ENCODE measurements around the gene KDM2B.

KDM2B gene

DNA sequence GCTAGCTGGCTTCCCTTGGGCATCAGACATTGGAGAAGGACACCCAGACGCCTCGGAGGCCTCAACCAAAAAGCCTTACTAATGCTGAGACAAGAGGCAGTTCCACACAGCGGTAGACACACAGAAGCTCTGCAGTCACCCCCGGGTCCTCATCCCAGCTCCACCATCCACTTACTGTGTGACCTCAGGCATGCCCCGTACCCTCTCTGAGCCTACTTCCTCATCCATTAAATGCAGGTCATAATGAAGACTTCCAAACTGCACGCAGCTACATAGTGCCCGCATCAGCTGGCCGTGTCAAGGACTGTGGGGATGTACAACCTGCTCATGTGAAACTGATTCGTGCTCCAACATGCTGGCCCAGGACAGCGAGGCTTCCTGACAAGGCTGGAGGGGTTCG, 72.3 kb downstream of the KDM2B start:
- no peak for DNase-seq (ENCODE audit: extremely low read depth, low read depth)
- TF ChIP-seq, protein P1, sequence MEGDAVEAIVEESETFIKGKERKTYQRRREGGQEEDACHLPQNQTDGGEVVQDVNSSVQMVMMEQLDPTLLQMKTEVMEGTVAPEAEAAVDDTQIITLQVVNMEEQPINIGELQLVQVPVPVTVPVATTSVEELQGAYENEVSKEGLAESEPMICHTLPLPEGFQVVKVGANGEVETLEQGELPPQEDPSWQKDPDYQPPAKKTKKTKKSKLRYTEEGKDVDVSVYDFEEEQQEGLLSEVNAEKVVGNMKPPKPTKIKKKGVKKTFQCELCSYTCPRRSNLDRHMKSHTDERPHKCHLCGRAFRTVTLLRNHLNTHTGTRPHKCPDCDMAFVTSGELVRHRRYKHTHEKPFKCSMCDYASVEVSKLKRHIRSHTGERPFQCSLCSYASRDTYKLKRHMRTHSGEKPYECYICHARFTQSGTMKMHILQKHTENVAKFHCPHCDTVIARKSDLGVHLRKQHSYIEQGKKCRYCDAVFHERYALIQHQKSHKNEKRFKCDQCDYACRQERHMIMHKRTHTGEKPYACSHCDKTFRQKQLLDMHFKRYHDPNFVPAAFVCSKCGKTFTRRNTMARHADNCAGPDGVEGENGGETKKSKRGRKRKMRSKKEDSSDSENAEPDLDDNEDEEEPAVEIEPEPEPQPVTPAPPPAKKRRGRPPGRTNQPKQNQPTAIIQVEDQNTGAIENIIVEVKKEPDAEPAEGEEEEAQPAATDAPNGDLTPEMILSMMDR (IDR thresholded peaks at IDR 0.05; ENCODE audit: low read depth, low read length): no peak

DNA sequence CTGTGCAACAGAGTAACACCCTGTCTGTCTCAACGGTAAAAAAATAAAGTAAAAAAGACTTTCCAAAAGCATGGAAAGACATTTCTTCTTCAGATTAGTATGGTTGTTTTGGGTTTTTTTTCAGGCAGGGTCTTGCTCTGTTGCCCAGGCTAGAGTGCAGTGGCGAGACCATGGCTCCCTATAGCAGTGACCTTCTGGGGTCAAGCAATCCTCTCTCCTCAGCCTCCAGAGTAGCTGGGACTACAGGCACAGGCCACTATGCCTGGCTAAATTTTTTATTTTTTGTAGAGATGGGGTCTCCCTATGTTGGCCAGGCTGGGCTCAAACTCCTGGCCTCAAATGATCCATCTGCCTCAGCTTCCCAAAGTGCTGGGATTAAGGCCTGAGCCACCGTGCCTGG, 72.8 kb downstream of the KDM2B start:
- TF ChIP-seq, protein P1 (IDR thresholded peaks at IDR 0.05; ENCODE audit: low read depth, low read length): no peak
- DNase-seq (ENCODE audit: extremely low read depth, low read depth): no peak

DNA sequence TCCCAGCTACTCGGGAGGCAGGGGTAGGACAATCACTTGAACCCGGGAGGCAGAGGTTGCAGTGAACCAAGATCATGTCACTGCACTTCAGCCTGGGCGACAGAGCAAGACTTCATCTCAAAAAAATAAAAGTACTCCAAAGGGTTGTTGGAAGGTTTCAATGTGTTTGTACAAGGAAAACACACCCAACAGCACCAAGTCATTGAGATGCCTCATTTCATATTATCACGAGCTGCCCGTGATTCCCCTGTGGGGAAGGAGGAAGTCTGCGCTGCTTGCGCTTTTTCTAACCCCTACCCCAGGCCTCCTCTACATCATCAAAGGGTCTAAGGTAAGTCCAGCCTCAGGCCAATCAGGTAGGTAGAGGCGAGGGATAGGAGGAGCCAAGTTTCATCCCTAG, 73.6 kb downstream of the KDM2B start:
- TF ChIP-seq, protein P1 (IDR thresholded peaks at IDR 0.05; ENCODE audit: low read depth, low read length): no peak
- no peak for DNase-seq (ENCODE audit: extremely low read depth, low read depth)

DNA sequence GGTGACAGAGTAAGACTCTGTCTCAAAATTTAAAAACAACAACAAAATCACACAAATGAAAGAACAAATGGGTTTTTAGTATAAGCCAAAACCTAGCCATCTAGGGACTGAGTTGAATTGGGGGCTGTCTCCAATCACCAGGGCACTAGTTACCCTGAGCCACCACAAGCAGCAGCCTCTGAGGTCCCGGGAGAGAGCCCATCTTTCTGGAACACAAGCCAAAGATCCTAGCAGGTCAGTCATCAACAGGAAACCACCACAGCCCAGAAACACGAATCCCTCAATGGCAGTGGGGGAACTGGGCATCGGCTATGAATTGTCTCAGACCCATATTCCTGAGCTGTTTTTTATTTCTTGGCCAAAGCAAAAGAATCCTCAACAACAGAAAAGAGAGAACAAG, 75.3 kb downstream of the KDM2B start:
- DNase-seq (ENCODE audit: extremely low read depth, low read depth): no peak
- TF ChIP-seq, protein P1 (IDR thresholded peaks at IDR 0.05; ENCODE audit: low read depth, low read length): no peak

DNA sequence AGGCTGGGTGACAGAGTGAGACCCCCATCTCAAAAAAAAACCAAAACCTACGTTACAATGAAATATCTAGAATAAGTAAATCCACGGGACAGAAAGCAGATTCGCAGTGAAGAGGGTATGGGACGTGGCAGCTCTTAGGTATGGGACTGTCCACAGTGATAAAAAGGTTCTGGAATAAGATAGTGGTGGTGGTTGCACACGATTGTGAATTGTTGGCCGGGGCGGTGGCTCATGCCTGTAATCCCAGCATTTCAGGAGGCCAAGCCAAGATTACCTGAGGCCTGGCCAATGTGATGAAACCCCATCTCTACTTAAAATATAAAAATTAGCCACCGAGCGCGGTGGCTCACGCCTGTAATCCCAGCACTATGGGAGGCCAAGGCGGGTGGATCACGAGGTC, 76.3 kb downstream of the KDM2B start:
- no peak for DNase-seq (ENCODE audit: extremely low read depth, low read depth)
- TF ChIP-seq, protein P1 (IDR thresholded peaks at IDR 0.05; ENCODE audit: low read depth, low read length): no peak

DNA sequence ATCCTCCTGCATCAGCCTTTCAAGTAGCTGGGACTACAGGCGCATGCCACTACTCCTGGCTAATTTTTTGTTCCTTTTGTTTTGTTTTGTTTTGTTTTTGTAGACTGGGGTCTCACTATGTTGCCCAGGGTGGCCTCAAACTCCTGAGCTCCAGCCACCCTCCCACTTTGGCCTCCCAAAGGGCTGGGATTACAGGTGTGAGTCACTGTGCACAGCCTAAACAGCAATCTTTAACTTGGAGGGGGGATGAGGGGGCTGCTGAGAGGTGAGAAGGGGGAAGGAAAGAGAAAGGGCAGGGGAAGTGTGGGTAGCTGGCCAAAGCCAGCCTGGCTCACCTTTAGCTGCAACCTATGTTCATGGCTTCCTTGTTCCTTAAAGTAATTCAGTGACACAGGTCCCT, 77.4 kb downstream of the KDM2B start:
- TF ChIP-seq, protein P1 (IDR thresholded peaks at IDR 0.05; ENCODE audit: low read depth, low read length): no peak
- no peak for DNase-seq (ENCODE audit: extremely low read depth, low read depth)

DNA sequence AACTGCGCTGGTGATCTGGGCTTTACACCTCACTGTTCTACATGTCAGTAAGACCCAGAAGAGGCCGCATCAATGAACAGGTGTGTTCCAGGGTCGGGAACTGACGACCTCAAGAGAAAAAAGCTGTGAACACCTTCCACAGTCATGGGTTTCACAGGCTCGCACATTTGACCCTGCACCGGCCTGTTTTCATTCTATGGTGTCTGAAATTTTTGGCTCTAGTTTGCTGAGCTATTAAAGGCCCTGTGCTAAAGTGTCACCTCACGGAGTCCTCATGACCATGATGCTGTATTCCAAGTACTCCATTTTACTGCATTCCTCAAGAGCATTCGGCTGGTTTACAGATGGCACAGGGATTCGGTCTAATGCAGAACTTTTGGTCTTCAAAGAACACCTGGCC, 78.9 kb downstream of the KDM2B start:
- DNase-seq (ENCODE audit: extremely low read depth, low read depth): no peak
- TF ChIP-seq, protein P1 (IDR thresholded peaks at IDR 0.05; ENCODE audit: low read depth, low read length): no peak

Measured in AG09319 (cell line).